ENCODE data around the gene PRL.

PRL gene

GRCh38 chr6:22281341-22282085 is 15.3 kb downstream of the PRL start:
- no peak for DNase-seq (ENCODE audit: low read depth)
- no peak overlapping the region for H3K4me3 ChIP-seq (ENCODE audit: low read length)
- TF ChIP-seq, protein P1, sequence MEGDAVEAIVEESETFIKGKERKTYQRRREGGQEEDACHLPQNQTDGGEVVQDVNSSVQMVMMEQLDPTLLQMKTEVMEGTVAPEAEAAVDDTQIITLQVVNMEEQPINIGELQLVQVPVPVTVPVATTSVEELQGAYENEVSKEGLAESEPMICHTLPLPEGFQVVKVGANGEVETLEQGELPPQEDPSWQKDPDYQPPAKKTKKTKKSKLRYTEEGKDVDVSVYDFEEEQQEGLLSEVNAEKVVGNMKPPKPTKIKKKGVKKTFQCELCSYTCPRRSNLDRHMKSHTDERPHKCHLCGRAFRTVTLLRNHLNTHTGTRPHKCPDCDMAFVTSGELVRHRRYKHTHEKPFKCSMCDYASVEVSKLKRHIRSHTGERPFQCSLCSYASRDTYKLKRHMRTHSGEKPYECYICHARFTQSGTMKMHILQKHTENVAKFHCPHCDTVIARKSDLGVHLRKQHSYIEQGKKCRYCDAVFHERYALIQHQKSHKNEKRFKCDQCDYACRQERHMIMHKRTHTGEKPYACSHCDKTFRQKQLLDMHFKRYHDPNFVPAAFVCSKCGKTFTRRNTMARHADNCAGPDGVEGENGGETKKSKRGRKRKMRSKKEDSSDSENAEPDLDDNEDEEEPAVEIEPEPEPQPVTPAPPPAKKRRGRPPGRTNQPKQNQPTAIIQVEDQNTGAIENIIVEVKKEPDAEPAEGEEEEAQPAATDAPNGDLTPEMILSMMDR (IDR thresholded peaks at IDR 0.05; ENCODE audit: insufficient read depth, low read depth, low read length, missing control alignments): no peak

- H3K4me3 ChIP-seq (ENCODE audit: low read length): no peak overlapping the region
- TF ChIP-seq, protein P1 (IDR thresholded peaks at IDR 0.05; ENCODE audit: insufficient read depth, low read depth, low read length, missing control alignments): no peak
- no peak for DNase-seq (ENCODE audit: low read depth)
Measured at GRCh38 chr6:22279427-22279826, 17.4 kb downstream of the PRL start.

DNA sequence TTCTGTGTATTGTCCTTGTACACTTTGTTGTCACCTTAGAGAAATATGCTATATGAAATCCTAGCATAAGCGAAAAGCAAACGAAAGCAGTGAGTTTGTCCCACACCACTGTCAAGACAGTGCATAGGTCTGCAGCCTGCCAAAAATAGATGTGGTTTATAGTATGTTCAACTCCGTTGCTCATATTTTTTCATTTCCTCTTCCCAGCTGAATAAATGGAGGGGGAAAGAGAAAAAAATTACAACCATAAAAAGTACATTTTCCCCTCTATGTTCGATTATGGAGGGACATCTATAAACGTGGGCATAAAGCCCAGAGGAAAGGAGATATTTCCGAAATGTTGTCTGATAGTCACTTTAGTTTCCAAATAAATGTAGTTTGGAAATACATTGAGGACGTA is 25.8 kb downstream of the PRL start:
- no peak for DNase-seq (ENCODE audit: low read depth)
- TF ChIP-seq, protein P1 (IDR thresholded peaks at IDR 0.05; ENCODE audit: insufficient read depth, low read depth, low read length, missing control alignments): no peak
- H3K4me3 ChIP-seq (ENCODE audit: low read length): no peak overlapping the region

DNA sequence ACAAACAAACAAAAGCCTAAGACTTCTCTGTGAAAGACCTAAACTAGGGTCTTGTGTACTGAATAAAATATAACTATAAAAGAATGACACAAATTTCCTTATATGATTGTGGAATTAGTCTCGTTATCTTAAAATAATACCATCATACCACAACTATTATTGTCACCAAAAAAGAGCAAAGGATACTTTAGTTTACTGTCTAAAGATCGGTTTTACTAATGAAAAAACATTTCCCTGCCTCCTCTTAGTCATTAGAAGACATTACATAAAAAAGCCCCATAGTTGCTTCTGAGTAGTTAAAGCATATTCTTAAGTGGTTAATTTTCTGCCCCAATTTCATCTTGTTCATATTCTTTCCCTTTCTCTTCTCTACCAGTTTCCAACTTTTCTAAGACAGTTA is 33.1 kb downstream of the PRL start:
- no peak overlapping the region for H3K4me3 ChIP-seq (ENCODE audit: low read length)
- DNase-seq (ENCODE audit: low read depth): no peak
- TF ChIP-seq, protein P1 (IDR thresholded peaks at IDR 0.05; ENCODE audit: insufficient read depth, low read depth, low read length, missing control alignments): no peak

DNA sequence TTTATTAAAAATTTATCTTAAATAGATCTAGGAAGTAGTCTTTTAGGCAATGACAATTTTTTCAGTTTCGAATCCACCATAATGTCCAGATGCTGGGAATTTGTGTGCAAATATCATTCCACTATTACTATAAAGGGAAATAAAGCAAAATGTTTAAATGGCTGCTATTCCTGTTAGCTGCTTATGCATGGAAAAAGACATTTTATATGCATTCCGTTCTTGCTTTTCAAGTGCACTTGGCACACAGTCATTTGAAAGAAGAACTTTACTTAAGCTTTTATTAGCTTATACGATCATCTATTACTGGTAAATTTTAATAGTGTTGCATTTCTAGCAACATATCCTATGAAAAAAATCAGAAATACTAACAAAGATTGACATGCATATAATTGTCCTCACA is 42.0 kb downstream of the PRL start:
- DNase-seq (ENCODE audit: low read depth): no peak

DNA sequence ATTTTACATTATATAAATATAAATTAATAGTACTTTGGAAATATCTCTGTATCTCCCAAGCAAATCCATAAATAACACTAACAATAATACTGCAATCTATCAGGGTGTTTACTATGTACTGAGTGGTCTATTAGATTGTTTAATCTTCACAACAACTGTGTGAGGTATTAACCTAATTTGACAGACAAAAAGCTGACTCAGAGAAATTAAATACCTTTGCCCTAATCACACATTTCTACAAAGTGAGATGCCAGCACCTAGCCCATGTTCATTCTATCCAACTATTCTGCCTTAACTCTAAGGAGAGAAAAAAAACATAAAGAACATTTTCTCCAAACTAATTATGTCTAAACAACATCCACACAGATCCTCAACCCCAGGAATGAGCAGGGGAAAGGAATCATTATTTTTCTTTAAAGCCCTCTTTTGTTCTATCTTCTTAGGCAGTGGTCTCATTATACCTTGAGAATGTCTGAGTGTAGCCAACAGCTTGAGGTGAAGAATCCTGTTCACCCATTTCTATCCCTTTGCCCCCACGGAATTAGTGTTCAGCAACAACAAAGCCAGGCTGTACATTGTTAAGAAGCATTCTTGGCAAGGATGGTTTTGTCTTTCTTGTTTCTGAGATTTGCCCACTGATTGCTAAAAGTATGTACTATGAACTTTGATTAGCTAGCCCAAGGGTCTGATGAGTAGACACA is 42.7 kb downstream of the PRL start:
- TF ChIP-seq, protein P1 (IDR thresholded peaks at IDR 0.05; ENCODE audit: insufficient read depth, low read depth, low read length, missing control alignments): no peak
- H3K4me3 ChIP-seq (ENCODE audit: low read length): no peak overlapping the region
- DNase-seq (ENCODE audit: low read depth): no peak

More for the DNA sequence above, 42.0 kb downstream of the PRL start:
- H3K4me3 ChIP-seq (ENCODE audit: low read length): no peak overlapping the region
- TF ChIP-seq, protein P1 (IDR thresholded peaks at IDR 0.05; ENCODE audit: insufficient read depth, low read depth, low read length, missing control alignments): no peak
